Stimulated activated CD4-positive, alpha-beta T cell treated with anti-CD3 and anti-CD28 coated beads, Interleukin-4, amount 100 ng/mL, for 24 hours (primary cell): ENCODE data around the gene PAX2.
"Not testable (repeated sequence)": the region's sequence is repeated elsewhere in the genome, so short reads cannot be mapped to it uniquely, and the experiment has no call there.

Source experiments
- DNase-seq: peaks from one replicate; pipeline ENCODE4 v3.0.0-alpha.2; 2020

PAX2 gene

DNA sequence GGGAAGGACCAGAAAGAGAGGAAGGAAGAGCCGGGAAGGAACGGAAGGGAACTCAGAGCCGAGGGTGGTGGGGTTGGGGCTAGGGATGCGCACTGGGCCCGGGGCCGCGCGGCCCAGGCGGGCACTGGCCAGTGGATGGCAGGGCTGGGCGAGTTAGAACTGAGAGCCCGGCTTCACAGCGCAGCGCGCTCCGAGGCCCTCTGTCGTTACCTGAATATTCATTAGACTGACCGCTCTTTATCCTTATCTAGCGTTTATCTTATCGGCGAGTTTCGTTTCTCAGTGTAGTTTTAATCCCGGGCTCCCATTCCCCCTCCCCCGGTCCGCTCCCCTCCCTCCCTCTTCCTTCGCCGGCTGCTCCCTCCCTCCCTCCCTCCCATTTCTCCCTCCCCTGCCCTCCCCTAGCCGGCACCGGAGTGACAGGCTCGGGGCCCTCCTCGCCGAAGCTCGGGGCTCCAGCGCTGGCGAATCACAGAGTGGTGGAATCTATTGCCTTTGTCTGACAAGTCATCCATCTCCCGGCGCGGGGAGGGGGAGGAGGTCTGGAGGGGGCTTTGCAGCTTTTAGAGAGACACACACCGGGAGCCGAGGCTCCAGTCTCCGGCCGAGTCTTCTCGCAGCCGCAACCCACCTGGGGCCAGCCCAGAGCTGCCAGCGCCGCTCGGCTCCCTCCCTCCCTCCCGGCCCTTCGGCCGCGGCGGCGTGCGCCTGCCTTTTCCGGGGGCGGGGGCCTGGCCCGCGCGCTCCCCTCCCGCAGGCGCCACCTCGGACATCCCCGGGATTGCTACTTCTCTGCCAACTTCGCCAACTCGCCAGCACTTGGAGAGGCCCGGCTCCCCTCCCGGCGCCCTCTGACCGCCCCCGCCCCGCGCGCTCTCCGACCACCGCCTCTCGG, at the start of gene PAX2:
PAX2 (plus strand) TSS at position 596 of the 895 bp plus-strand sequence. CDS start 679 bp downstream, outside the sequence.
- no peak for DNase-seq

- no peak for DNase-seq
These were observed 48.9 kb upstream of the PAX2 start for GRCh38 chr10:100696477-100696901.

DNA sequence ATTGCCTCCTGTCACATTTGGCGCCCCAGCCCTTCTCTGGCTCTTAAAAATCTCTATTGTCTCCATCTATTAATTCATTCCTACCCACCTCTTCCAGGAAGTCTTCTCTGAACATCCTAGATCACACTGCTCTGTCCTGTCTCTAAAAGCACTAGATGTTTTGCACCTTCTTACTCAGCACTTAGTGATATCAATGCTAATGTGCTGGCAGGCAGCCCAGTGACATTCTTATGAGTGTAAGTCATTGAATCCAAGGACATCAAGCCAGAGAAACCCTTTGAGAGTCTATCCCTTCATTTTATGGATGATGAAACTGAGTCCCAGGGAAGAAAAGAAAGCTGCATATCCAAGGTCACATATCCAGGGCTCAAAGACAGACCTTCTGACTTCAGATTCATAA, 48.3 kb upstream of the PAX2 start:
- no peak for DNase-seq

- DNase-seq: no peak
These were observed 47.8 kb upstream of the PAX2 start for GRCh38 chr10:100697631-100698030.

- not testable (repeated sequence) for DNase-seq
These were observed 43.7 kb upstream of the PAX2 start for GRCh38 chr10:100701704-100702103.

DNA sequence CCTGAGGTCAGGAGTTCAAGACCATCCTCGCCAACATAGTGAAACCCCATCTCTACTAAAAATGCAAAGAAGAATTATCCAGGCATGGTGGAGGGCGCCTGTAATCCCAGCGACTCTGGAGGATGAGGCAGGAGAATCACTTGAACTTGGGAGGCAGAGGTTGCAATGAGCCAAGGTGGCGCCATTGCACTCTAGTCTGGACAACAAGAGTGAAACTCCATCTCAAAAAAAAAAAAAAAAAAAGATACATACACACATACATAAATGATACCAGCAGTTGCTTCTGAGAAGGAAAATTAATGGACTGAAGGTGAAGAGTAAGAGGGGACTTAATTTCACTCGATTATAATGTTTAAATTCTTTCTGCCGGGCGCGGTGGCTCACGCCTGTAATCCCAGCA, 40.2 kb upstream of the PAX2 start:
- no peak for DNase-seq

GRCh38 chr10:100707261-100707848, 38.0 kb upstream of the PAX2 start:
- no peak for DNase-seq

- no peak for DNase-seq
These were observed 36.0 kb upstream of the PAX2 start for GRCh38 chr10:100709146-100710082.

GRCh38 chr10:100710151-100710871, 35.1 kb upstream of the PAX2 start:
- DNase-seq: no peak

GRCh38 chr10:100713049-100713858, 32.1 kb upstream of the PAX2 start:
- DNase-seq: no peak

GRCh38 chr10:100713859-100714565, 31.4 kb upstream of the PAX2 start:
- DNase-seq: no peak

DNA sequence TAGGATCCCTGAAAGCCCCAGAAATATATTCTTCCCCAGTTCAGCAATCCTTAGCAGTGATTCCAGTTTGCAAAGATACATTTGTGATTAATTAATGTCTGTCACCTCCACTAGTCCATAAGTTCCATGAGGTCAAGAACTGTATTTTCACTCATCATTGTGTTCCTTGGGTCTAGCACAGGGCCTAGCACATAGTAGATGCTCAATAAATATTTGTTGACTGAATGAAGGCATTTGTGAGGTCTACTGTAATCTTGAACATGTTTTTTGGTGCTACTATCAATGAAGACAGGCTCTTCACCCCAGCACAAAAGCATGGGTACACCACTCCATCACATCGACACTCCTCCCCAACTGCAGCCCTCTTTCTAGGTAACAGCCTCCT, 30.8 kb upstream of the PAX2 start:
- no peak for DNase-seq

DNA sequence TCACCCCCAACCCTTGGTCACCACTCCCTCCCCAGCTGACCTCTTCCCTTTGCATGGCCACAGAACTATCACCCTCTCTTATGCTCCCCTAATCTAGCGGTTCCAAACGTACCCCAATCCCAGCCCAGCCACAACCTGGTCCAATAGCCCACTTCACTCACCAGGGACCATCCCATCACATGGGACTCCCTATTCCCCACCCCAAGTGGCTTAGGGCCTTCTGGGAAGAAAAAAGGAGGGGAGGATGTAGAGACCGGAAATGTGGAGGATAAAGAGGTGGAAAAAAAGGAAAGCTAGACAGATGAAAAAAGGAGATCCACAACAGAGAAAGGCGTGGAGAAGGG, 30.3 kb upstream of the PAX2 start:
- no peak for DNase-seq

DNA sequence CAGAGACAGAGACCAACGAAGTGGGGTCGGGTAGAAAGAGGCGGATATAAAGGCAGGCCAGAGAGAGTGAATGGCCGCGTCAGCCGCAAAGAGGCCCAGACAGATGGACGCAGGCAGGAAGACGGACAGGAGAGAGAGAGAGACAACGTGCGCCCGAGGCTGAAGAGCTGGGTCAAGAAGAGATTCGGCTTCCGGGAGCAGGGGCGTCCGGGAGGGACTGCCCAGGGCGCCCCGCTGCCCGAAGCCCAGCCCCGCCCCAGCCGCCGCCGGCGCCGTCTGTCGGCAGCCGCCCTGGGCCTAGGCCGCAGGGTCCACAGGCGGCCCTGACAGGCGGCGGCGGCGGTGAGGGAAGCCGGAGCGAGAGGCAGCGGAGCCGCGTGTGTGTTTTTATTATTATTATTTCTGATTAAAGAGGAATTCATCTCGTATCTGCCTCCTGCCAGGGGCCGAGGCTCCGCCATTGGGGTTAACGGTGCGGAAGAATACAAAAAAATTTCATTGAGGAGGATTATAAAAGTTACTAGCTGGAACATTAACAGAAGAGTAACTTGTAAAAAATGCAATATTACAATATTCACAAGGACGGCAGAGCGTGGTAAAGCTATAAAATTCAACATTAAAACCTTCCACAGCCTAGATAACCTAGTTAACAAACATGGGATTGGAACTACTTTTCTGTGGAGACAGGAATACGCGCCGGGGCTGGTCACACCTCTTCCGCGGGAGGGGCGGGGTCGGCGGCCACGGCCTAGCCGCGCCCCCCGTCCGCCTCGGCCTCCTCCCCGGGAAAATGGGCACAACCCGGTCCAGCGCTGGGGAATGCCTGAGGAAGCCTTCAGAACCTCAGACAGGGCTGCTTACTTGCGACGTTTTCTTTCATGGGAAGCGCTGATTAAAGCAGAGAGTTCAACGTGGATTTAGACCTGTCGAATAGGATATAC, 29.7 kb upstream of the PAX2 start:
- no peak for DNase-seq

DNA sequence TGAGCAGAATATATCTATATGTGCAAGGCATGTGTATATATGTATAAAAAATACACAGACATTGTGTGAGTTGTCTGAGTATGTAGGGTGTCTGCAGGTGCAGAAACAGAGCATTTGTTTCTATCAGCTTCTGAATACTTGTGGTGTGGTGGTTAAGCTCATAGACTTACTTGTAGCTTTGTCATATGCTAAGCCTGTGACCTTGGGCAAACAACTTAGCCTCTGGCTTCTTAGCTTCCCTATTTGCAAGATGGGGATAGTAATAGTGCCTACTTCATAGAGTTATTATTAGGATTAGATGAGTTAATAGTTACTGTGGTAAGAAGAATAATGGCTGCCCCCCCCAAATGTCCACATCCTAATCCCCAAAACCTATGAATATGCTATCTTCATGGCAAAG, 28.2 kb upstream of the PAX2 start:
- no peak for DNase-seq

- DNase-seq: no peak
These were observed 27.1 kb upstream of the PAX2 start for GRCh38 chr10:100718197-100718742.

DNA sequence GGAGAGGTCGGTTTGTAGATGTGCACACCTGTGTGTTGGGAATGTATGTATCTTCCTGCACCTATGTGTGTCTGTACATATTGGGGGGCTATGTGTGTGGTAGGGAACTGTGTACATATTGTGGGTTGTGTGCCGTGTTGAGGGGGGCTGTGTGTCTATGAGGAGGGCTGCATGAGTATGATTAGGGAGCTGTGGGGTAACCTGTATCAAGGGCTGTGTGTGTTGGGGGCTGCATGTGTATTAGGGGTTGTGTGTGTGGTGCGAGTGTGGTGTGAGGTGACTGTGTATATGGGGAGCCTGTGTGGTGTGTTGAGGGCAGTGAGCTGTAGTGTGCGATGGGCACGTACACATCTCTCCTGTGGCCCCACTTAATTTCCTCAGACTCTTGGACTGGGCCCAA, 22.2 kb upstream of the PAX2 start:
- DNase-seq: no peak

GRCh38 chr10:100723770-100724530, 21.4 kb upstream of the PAX2 start:
- no peak for DNase-seq

DNA sequence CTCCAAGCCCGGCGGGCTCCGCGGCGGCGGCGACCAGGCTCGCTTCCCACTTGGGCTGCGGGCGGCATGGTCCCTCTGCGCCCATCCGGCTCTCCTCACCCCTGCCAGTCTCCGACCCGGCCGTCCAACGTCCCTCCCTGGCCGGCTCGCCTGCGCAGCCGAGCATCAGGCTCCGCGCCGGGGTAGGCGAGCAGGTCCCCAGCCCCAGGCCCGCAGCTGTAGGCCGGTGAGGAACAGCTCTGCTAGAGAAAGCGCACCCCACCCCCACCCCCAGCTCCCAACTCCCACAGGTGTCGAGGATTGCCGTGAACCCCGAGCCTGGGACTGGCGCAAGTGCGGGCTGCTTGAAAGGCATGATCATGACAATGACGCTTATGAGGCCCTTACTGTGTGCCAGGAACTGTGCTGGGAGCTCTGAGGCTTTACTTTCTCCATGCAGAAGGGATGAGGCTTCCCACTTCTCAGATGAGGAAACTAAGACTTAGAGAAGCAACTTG, 20.8 kb upstream of the PAX2 start:
- no peak for DNase-seq
